Globus pallidus (tissue), 1 donor: ENCODE results near the gene PMM2.

Source experiments
- DNase-seq: peaks from one replicate; pipeline ENCODE4 v3.0.0-alpha.2; 2015; ENCODE audit warnings: low spot score

PMM2 gene

GRCh38 chr16:8851761-8852403 is 54.2 kb downstream of the PMM2 start:
- no peak for DNase-seq

GRCh38 chr16:8852534-8852933 is 54.9 kb downstream of the PMM2 start:
- DNase-seq = no peak

- DNase-seq = no peak
Observed at GRCh38 chr16:8853150-8853549, 55.5 kb downstream of the PMM2 start.

- DNase-seq = no peak
Observed at GRCh38 chr16:8853611-8854010, 56.0 kb downstream of the PMM2 start.

- no peak for DNase-seq
Observed at GRCh38 chr16:8854298-8854948, 56.8 kb downstream of the PMM2 start.

- no peak for DNase-seq
Observed at GRCh38 chr16:8855051-8855786, 57.6 kb downstream of the PMM2 start.

- DNase-seq = no peak
Observed at GRCh38 chr16:8855972-8856371, 58.3 kb downstream of the PMM2 start.

GRCh38 chr16:8858994-8859912 is 61.6 kb downstream of the PMM2 start:
- no peak for DNase-seq

- DNase-seq = no peak
Observed at GRCh38 chr16:8859913-8860881, 62.6 kb downstream of the PMM2 start.

- peak; percentile 42 for DNase-seq
Observed at GRCh38 chr16:8861563-8862308, 64.1 kb downstream of the PMM2 start.

GRCh38 chr16:8862309-8863130 is 64.9 kb downstream of the PMM2 start:
- DNase-seq = no peak

- peak; percentile 97 for DNase-seq
Observed at GRCh38 chr16:8863594-8864424, 66.2 kb downstream of the PMM2 start.

- no peak for DNase-seq
Observed at GRCh38 chr16:8864480-8865110, 67.0 kb downstream of the PMM2 start.

- DNase-seq = no peak
Observed at GRCh38 chr16:8865145-8865882, 67.7 kb downstream of the PMM2 start.

GRCh38 chr16:8866118-8866883 is 68.7 kb downstream of the PMM2 start:
- DNase-seq = peak; percentile 74

GRCh38 chr16:8866884-8867215 is 69.2 kb downstream of the PMM2 start:
- DNase-seq = no peak
